Astrocyte (in vitro differentiated cells and primary cell): ENCODE data around the gene ID1. TPM values are rescaled to one million over a fixed set of nuclear protein-coding genes. Genes with fewer than 3 reads are reported as not detected.
"Not testable (repeated sequence)": the region's sequence is repeated elsewhere in the genome, so short reads cannot be mapped to it uniquely, and the experiment has no call there.

Experiments
- DNase-seq: peaks from one replicate; pipeline ENCODE4 v3.0.0-alpha.2; 2010; ENCODE audit warnings: low read depth
- FAIRE-seq: peaks from 2 replicates; lab custom pipeline; 2011; peaks lifted over from hg19 to GRCh38; lab: Jason Lieb, UNC
- H2AFZ ChIP-seq: 2 replicates; pipeline ENCODE4 v1.6.0; 2012; ENCODE audit warnings: low read depth, low read length, inconsistent platforms
- H3K27ac ChIP-seq: 2 replicates; pipeline ENCODE4 v1.5.1; 2011; ENCODE audit warnings: low read depth, low read length, inconsistent platforms
- H3K27me3 ChIP-seq: 2 replicates; pipeline ENCODE4 v1.6.0; 2011; ENCODE audit warnings: low read length, inconsistent platforms; ENCODE audit not compliant: insufficient read depth
- H3K36me3 ChIP-seq: 2 replicates; pipeline ENCODE4 v1.5.1; 2011; ENCODE audit warnings: low read length, inconsistent platforms; ENCODE audit not compliant: insufficient read depth
- H3K4me1 ChIP-seq: 2 replicates; pipeline ENCODE4 v1.5.1; 2011; ENCODE audit warnings: low read length, inconsistent platforms; ENCODE audit not compliant: insufficient read depth
- H3K4me2 ChIP-seq: 2 replicates; pipeline ENCODE4 v1.6.0; 2012; ENCODE audit warnings: low read length, inconsistent platforms
- H3K4me3 ChIP-seq: 2 replicates; pipeline ENCODE4 v1.5.1; 2011; ENCODE audit warnings: low read depth, mild to moderate bottlenecking, low read length, inconsistent platforms; ENCODE audit not compliant: insufficient read depth
- H3K79me2 ChIP-seq: 2 replicates; pipeline ENCODE4 v1.6.0; 2012; ENCODE audit warnings: mild to moderate bottlenecking, low read length, inconsistent platforms; ENCODE audit not compliant: insufficient read depth
- H3K9ac ChIP-seq: 2 replicates; pipeline ENCODE4 v1.6.0; 2012; ENCODE audit warnings: mild to moderate bottlenecking, low read length, inconsistent platforms
- H3K9me3 ChIP-seq: 2 replicates; pipeline ENCODE4 v1.5.1; 2012; ENCODE audit warnings: low read depth, mild to moderate bottlenecking, low read length, inconsistent platforms; ENCODE audit not compliant: insufficient read depth
- H4K20me1 ChIP-seq: 2 replicates; pipeline ENCODE4 v1.6.0; 2012; ENCODE audit warnings: low read length, inconsistent platforms; ENCODE audit not compliant: insufficient read depth
- H3K27ac Mint-ChIP-seq: one replicate; pipeline ENCODE4 v1.8.0; 2021; ENCODE audit warnings: mild to moderate bottlenecking, mixed read lengths; ENCODE audit not compliant: unreplicated experiment
- H3K27me3 Mint-ChIP-seq: one replicate; pipeline ENCODE4 v1.8.0; 2021; ENCODE audit warnings: low read depth, mixed read lengths; ENCODE audit not compliant: unreplicated experiment
- H3K36me3 Mint-ChIP-seq: one replicate; pipeline ENCODE4 v1.8.0; 2021; ENCODE audit warnings: low read depth, mixed read lengths; ENCODE audit not compliant: unreplicated experiment
- H3K4me1 Mint-ChIP-seq: one replicate; pipeline ENCODE4 v1.8.0; 2021; ENCODE audit warnings: low read depth, mixed read lengths; ENCODE audit not compliant: unreplicated experiment
- H3K4me3 Mint-ChIP-seq: one replicate; pipeline ENCODE4 v1.8.0; 2021; ENCODE audit warnings: mild to moderate bottlenecking, moderate library complexity, mixed read lengths; ENCODE audit not compliant: unreplicated experiment
- H3K9me3 Mint-ChIP-seq: one replicate; pipeline ENCODE4 v1.8.0; 2021; ENCODE audit warnings: mild to moderate bottlenecking, mixed read lengths; ENCODE audit not compliant: unreplicated experiment
- EZH2 ChIP-seq: IDR thresholded peaks from 2 replicates; pipeline ENCODE4 v1.6.1; 2012; ENCODE audit warnings: mild to moderate bottlenecking, low read length, inconsistent platforms; ENCODE audit not compliant: insufficient read depth
- total RNA-seq: library from RNA; stranded (reverse); gene quantifications from 2 replicates; pipeline ENCODE4 v1.2.1, GENCODE V29; 2021
- TF ChIP-seq, protein P1 (sequence below): IDR thresholded peaks from 2 replicates; pipeline ENCODE4 v1.5.1; 2011; ENCODE audit warnings: low read depth, mild to moderate bottlenecking, inconsistent platforms, low read length, moderate library complexity; ENCODE audit not compliant: insufficient read depth

The ID1 gene
- total RNA-seq, 1 donor from 2014 or later = 73.7 TPM

DNA sequence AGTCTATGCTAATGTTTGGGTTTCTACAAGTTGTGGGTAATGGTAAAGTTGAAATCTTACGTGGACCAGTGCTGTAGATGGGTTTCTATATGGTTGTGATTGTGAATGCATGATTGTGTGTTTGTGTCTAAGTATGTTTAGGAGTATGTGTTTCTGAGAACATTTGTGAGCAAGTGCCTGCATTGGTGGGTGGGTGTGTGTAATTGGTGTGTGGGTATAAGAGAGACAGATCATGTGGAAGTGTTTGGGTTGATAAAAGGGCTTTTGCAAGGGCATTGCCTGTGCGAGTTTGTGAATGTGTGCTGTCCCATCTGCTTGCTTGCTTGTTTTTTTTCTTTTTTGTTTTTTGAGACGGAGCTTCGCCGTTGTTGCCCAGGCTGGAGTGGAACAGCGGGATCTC lies 25.8 kb upstream of the ID1 start:
- Mint-ChIP-seq H3K9me3 (no peaks in the 10 kb centered on the region), H3K36me3 (peaks cover 7% of the 10 kb centered on the region), H3K27me3 (peaks cover 5% of the 10 kb centered on the region), H3K4me1 (no peaks in the 10 kb centered on the region), H3K27ac (no peak overlapping the region), H3K4me3 (no peak overlapping the region)
- Histone ChIP-seq H4K20me1 (no peaks in the 10 kb centered on the region), H3K27me3 (no peaks in the 10 kb centered on the region), H3K9me3 (no peaks in the 10 kb centered on the region), H3K4me3 (no peak overlapping the region), H3K36me3 (no peaks in the 10 kb centered on the region), H3K4me2 (no peak overlapping the region), H3K79me2 (no peaks in the 10 kb centered on the region), H3K27ac (no peak overlapping the region), H3K9ac (no peak overlapping the region), H3K4me1 (no peaks in the 10 kb centered on the region), H2AFZ (no peak overlapping the region)
- FAIRE-seq (no peak), DNase-seq (no peak)
- TF ChIP-seq EZH2 = no peak
- TF ChIP-seq, protein P1, sequence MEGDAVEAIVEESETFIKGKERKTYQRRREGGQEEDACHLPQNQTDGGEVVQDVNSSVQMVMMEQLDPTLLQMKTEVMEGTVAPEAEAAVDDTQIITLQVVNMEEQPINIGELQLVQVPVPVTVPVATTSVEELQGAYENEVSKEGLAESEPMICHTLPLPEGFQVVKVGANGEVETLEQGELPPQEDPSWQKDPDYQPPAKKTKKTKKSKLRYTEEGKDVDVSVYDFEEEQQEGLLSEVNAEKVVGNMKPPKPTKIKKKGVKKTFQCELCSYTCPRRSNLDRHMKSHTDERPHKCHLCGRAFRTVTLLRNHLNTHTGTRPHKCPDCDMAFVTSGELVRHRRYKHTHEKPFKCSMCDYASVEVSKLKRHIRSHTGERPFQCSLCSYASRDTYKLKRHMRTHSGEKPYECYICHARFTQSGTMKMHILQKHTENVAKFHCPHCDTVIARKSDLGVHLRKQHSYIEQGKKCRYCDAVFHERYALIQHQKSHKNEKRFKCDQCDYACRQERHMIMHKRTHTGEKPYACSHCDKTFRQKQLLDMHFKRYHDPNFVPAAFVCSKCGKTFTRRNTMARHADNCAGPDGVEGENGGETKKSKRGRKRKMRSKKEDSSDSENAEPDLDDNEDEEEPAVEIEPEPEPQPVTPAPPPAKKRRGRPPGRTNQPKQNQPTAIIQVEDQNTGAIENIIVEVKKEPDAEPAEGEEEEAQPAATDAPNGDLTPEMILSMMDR = no peak

DNA sequence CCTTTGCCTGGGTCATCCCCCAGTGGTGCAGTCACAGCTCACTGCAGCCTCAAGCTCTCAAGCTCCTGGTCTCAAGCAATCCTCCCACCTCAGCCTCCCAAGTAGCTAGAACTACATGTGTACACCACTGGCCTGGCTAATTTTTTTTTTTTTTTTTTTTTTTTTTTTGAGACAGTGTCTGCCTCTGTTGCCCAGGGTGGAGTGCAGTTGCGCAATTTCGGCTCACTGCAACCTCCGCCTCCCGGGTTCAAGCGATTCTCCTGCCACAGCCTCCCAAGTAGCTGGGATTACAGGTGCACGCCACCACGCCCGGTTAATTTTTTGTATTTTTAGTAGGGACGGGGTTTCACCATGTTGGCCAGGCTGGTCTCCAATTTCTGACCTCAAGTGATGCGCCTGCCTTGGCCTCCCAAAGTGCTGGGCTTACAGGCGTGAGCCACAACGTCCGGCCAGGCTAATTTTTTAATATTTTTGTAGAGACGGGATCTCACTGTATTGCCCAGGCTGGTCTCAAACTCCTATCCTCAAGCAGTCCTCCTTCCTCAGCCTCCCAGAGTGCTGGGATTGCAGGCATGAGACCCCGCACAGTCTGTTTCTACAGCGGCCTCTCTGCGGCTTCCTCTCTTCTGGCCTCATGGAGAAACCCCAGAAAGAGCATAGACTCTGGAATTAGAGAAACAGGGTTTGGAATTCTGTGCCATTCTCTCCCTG lies 25.0 kb upstream of the ID1 start:
- not testable (repeated sequence) for H3K4me2 ChIP-seq, H3K4me1 Mint-ChIP-seq, H3K36me3 Mint-ChIP-seq, FAIRE-seq, H3K79me2 ChIP-seq, H3K27me3 ChIP-seq, H4K20me1 ChIP-seq, H3K4me3 Mint-ChIP-seq, H3K27me3 Mint-ChIP-seq, H3K9me3 ChIP-seq, H3K9ac ChIP-seq, H3K9me3 Mint-ChIP-seq, H3K4me3 ChIP-seq, H2AFZ ChIP-seq, H3K36me3 ChIP-seq, H3K27ac ChIP-seq, H3K4me1 ChIP-seq, DNase-seq
- peak overlapping the region; percentile 34 for H3K27ac Mint-ChIP-seq

DNA sequence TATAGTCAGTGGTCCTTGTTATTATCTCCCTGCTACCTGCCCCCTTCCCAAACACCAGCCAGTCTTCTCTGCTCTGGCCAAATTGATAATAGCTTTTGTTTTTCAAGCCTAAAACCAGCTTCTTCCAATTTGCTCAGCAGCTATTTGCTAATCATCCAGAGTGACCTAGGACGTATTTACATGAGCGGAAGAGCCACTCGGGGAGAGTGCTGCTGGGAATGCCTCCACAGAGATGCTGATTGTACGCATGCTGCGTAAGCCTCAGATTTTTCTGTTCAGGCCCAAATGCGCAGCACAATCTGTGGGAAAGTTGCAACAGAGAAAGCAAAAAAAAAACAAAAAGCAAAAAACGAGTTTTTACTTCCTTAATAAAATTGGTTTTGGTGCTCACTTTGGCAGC lies 24.4 kb upstream of the ID1 start:
- no peak for TF ChIP-seq EZH2
- TF ChIP-seq, protein P1 = no peak
- Mint-ChIP-seq H3K4me3 (no peak overlapping the region), H3K36me3 (peaks cover 7% of the 10 kb centered on the region), H3K27me3 (peaks cover 5% of the 10 kb centered on the region), H3K4me1 (no peaks in the 10 kb centered on the region), H3K27ac (no peak overlapping the region), H3K9me3 (no peaks in the 10 kb centered on the region)
- no peak overlapping the region for H3K4me3 ChIP-seq
- no peak overlapping the region for H3K27ac ChIP-seq
- no peak overlapping the region for H3K4me2 ChIP-seq
- DNase-seq (no peak), FAIRE-seq (no peak)
- H3K36me3 ChIP-seq = no peaks in the 10 kb centered on the region
- H3K79me2 ChIP-seq = no peaks in the 10 kb centered on the region
- H2AFZ ChIP-seq = no peak overlapping the region
- H3K9me3 ChIP-seq = no peaks in the 10 kb centered on the region
- H3K4me1 ChIP-seq = no peaks in the 10 kb centered on the region
- no peaks in the 10 kb centered on the region for H4K20me1 ChIP-seq
- no peaks in the 10 kb centered on the region for H3K27me3 ChIP-seq
- no peak overlapping the region for H3K9ac ChIP-seq
